ENCODE results near the gene C4A. TPM values are rescaled to one million over a fixed set of nuclear protein-coding genes. Genes with fewer than 3 reads are reported as not detected.
"Not testable (repeated sequence)": the region's sequence is repeated elsewhere in the genome, so short reads cannot be mapped to it uniquely, and the experiment has no call there.

The C4A gene
- total RNA-seq, 4 donors from 2014 or later: 4.0 to 10.2 (median 5.3) TPM

GRCh38 chr6:32004393-32004792 lies 22.5 kb downstream of the C4A start:
- WGBS: 79% methylated on average over 3 of the region's 4 CpGs
- H3K9me3 ChIP-seq: not testable (repeated sequence)

GRCh38 chr6:32004864-32005537 lies 23.1 kb downstream of the C4A start:
- not testable (repeated sequence) for H3K9me3 ChIP-seq, H3K4me3 ChIP-seq, H3K4me1 ChIP-seq, H3K36me3 ChIP-seq, H3K27me3 ChIP-seq
- WGBS: 70% methylated on average over 9 of the region's 13 CpGs
- peak in 1 of 2 donors; percentile 7 for DNase-seq (ENCODE audit: low spot score in 2 of 2)
- peak overlapping the region; percentile 8 for H3K27ac ChIP-seq

More at GRCh38 chr6:32004393-32004792, 22.5 kb downstream of the C4A start:
- not testable (repeated sequence) for H3K27me3 ChIP-seq, H3K27ac ChIP-seq, H3K36me3 ChIP-seq, H3K4me3 ChIP-seq, H3K4me1 ChIP-seq
- DNase-seq (ENCODE audit: low spot score in 2 of 2): peak in 1 of 2 donors; percentile 34

- H3K4me3 ChIP-seq, H3K4me1 ChIP-seq, H3K36me3 ChIP-seq, H3K9me3 ChIP-seq, H3K27me3 ChIP-seq: not testable (repeated sequence)
- DNase-seq (ENCODE audit: low spot score in 2 of 2): peak; percentile 5 to 48
- WGBS: 82% methylated on average over 7 of the region's 9 CpGs
- H3K27ac ChIP-seq: peak overlapping the region; percentile 8
Measured at GRCh38 chr6:32005538-32005880, 23.7 kb downstream of the C4A start.

GRCh38 chr6:32005991-32006529 lies 24.2 kb downstream of the C4A start:
- H3K27ac ChIP-seq, H3K36me3 ChIP-seq, H3K27me3 ChIP-seq, H3K4me3 ChIP-seq, H3K9me3 ChIP-seq, H3K4me1 ChIP-seq: not testable (repeated sequence)
- DNase-seq (ENCODE audit: low spot score in 2 of 2): peak; percentile 14 to 49
- WGBS: 87% methylated on average over 8 of the region's 8 CpGs

GRCh38 chr6:32007086-32007485 lies 25.2 kb downstream of the C4A start:
- 88% methylated on average over 9 of the region's 12 CpGs for WGBS
- H3K4me3 ChIP-seq, H3K36me3 ChIP-seq, H3K27me3 ChIP-seq, H3K4me1 ChIP-seq, H3K9me3 ChIP-seq, H3K27ac ChIP-seq: not testable (repeated sequence)
- peak; percentile 22 to 49 for DNase-seq (ENCODE audit: low spot score in 2 of 2)

- DNase-seq (ENCODE audit: low spot score in 2 of 2): peak in 1 of 2 donors; percentile 11
- H3K4me1 ChIP-seq, H3K27ac ChIP-seq, H3K9me3 ChIP-seq, H3K36me3 ChIP-seq, H3K4me3 ChIP-seq, H3K27me3 ChIP-seq: not testable (repeated sequence)
- WGBS: no CpG with 5 or more reads among the region's 24 CpGs
Measured at GRCh38 chr6:32008037-32008436, 26.2 kb downstream of the C4A start.

GRCh38 chr6:32008616-32009015 lies 26.8 kb downstream of the C4A start:
- H3K9me3 ChIP-seq, H3K27ac ChIP-seq, H3K4me3 ChIP-seq, H3K27me3 ChIP-seq, H3K4me1 ChIP-seq, H3K36me3 ChIP-seq: not testable (repeated sequence)
- peak; percentile 9 to 17 for DNase-seq (ENCODE audit: low spot score in 2 of 2)
- WGBS: 45% methylated on average over 5 of the region's 12 CpGs

GRCh38 chr6:32009537-32009936 lies 27.7 kb downstream of the C4A start:
- H3K27ac ChIP-seq, H3K4me1 ChIP-seq, H3K27me3 ChIP-seq, H3K36me3 ChIP-seq, H3K9me3 ChIP-seq, H3K4me3 ChIP-seq: not testable (repeated sequence)
- peak; percentile 4 to 11 for DNase-seq (ENCODE audit: low spot score in 2 of 2)
- 93% methylated on average over 9 of the region's 12 CpGs for WGBS

- not testable (repeated sequence) for H3K36me3 ChIP-seq, H3K27me3 ChIP-seq, H3K4me3 ChIP-seq, H3K9me3 ChIP-seq, H3K27ac ChIP-seq, H3K4me1 ChIP-seq
- DNase-seq (ENCODE audit: low spot score in 2 of 2): peak; percentile 38 to 71
- WGBS: 90% methylated on average over 13 of the region's 27 CpGs
Measured at GRCh38 chr6:32010856-32011530, 29.1 kb downstream of the C4A start.

- not testable (repeated sequence) for H3K9me3 ChIP-seq, H3K27ac ChIP-seq, H3K36me3 ChIP-seq, H3K4me3 ChIP-seq, H3K27me3 ChIP-seq, H3K4me1 ChIP-seq
- WGBS: 80% methylated on average over 12 of the region's 17 CpGs
- DNase-seq (ENCODE audit: low spot score in 2 of 2): peak; percentile 56 to 61
Measured at GRCh38 chr6:32012941-32013617, 31.2 kb downstream of the C4A start.

GRCh38 chr6:32013738-32014137 lies 31.9 kb downstream of the C4A start:
- H3K36me3 ChIP-seq; H3K4me1 ChIP-seq; H3K9me3 ChIP-seq; H3K27ac ChIP-seq; H3K27me3 ChIP-seq; DNase-seq (ENCODE audit: low spot score in 2 of 2); H3K4me3 ChIP-seq: not testable (repeated sequence)
- no CpG with 5 or more reads among the region's 5 CpGs for WGBS

GRCh38 chr6:32014547-32014946 lies 32.7 kb downstream of the C4A start, which contains the start of gene C4B:
TSS of gene C4B (plus strand) at chr6:32014795. CDS start at chr6:32014846, 51 bp downstream.
- not testable (repeated sequence) for H3K27ac ChIP-seq; H3K36me3 ChIP-seq; H3K9me3 ChIP-seq; H3K4me1 ChIP-seq; H3K27me3 ChIP-seq; H3K4me3 ChIP-seq; DNase-seq (ENCODE audit: low spot score in 2 of 2)
- no CpG with 5 or more reads among the region's 6 CpGs for WGBS

- not testable (repeated sequence) for H3K36me3 ChIP-seq; H3K4me1 ChIP-seq; H3K4me3 ChIP-seq; DNase-seq (ENCODE audit: low spot score in 2 of 2); H3K27ac ChIP-seq; H3K9me3 ChIP-seq; H3K27me3 ChIP-seq
- WGBS: no CpG with 5 or more reads among the region's 10 CpGs
Measured at GRCh38 chr6:32022100-32022499, 40.2 kb downstream of the C4A start.

- not testable (repeated sequence) for H3K36me3 ChIP-seq, H3K27ac ChIP-seq, H3K9me3 ChIP-seq, H3K27me3 ChIP-seq, H3K4me3 ChIP-seq, H3K4me1 ChIP-seq
- peak in 1 of 2 donors; percentile 29 for DNase-seq (ENCODE audit: low spot score in 2 of 2)
- no CpG with 5 or more reads among the region's 10 CpGs for WGBS
Measured at GRCh38 chr6:32028631-32029030, 46.8 kb downstream of the C4A start.

Measured in suprapubic skin (tissue), 4 donors.